Measurements from ENCODE around the gene LINGO1.

Gene LINGO1

DNA sequence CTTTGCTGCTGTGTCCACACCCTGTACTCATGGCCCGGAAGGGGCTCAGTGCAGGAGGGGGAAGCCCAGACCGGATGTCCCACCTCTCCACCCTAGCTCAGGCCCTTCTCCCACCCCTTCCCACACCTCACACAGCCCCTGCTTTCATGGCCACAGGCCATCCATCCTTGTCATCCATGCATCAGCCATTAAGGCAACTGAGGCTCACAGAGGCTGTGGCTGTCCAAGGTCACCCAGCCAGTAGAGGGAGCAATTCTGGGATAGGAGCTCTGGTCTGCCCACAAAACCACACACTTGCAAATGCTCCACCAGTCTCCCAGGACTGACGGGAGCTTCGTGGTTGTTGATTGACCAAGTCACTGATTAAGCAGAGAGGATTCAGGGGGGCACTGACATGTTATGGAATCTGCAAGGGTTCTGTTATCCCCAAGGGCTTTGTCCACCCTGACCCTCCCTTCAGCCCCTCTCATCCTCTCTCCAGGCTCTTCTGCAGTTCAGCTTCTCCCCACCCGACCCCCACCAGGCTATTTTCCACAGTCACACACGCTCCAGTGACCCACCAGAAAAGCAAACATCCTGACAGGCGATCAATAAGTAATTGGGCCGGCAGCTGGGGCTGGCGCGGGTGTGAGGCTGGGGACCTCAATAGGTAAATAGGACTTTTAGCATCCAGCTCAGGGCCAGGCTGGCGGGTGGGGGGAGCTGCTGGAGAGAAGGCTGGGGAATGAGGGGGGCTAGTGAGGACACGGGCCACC lies 15.1 kb downstream of the LINGO1 start:
- in situ Hi-C loops (cut with MboI; ENCODE audit: low sequenced_read_pairs), result no loop called here

- in situ Hi-C loops (cut with MboI; ENCODE audit: low sequenced_read_pairs), result no loop called here
Measured at GRCh38 chr15:77616072-77616471, 16.6 kb downstream of the LINGO1 start.

DNA sequence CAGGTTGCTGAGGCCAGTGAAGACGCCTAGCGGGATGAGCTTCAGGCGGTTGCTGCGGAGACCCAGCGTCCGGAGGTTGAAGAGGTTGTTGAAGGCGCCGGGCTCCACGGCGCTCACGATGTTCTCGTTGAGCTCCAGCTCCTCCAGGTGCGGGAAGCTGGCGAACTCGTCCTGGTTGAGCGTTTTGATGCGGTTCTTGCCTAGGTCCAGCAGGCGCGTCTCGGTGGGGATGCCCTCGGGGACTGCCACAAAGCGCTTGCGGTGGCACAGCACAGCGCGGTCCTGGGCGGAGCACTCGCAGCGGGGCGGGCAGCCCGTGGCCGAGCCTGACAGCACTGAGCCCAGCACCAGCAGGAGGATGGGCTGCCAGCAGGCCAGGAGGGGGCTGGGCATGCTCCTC lies 17.2 kb downstream of the LINGO1 start:
- in situ Hi-C loops (cut with MboI; ENCODE audit: low sequenced_read_pairs), result no loop called here

- in situ Hi-C loops (cut with MboI; ENCODE audit: low sequenced_read_pairs), result no loop called here
Measured at GRCh38 chr15:77614251-77614806, 18.4 kb downstream of the LINGO1 start.

DNA sequence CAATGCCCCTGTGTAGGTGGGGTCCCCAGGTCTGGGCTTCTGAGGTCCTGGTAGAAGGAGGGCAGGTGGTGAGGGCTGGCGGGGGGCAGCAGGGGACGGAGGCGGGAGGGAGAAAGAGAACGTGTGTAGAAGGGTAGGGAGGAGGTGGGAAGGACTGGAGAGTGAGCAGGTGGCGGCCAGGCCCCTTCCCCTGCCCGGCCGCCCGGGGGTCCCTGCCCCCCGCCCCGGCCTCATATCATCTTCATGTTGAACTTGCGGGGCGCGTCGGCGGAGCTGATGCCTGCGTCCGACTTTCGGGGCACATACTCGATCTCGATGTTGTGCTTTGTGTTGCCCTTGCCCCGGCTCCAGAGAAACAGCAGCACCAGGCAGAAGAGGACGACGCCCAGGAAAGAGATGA lies 18.9 kb downstream of the LINGO1 start:
- in situ Hi-C loops (cut with MboI; ENCODE audit: low sequenced_read_pairs), result no loop called here

GRCh38 chr15:77612958-77613601 lies 19.6 kb downstream of the LINGO1 start:
- in situ Hi-C loops (cut with MboI; ENCODE audit: low sequenced_read_pairs), result no loop called here

- in situ Hi-C loops (cut with MboI; ENCODE audit: low sequenced_read_pairs), result no loop called here
Measured at GRCh38 chr15:77611767-77612166, 20.9 kb downstream of the LINGO1 start.

DNA sequence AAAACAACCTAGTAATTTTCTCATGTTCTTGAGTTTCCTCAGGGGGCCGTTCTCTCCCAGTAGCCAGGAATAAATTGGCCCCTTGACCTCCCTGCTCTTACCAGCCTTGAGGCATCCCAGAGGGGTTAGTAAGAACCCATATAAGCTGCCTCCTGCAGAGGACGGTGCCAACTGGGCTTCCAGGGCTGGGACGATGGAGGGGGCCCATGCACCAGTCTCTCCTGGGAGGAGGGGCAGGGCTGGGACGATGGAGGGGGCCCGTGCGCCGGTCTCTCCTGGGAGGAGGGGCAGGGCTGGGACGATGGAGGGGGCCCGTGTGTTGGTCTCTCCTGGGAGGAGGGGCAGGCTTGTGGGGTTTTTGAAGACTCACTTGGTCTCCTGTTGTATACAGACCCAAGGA lies 22.0 kb downstream of the LINGO1 start:
- in situ Hi-C loops (cut with MboI; ENCODE audit: low sequenced_read_pairs), result no loop called here

GRCh38 chr15:77609558-77609957 lies 23.2 kb downstream of the LINGO1 start:
- in situ Hi-C loops (cut with MboI; ENCODE audit: low sequenced_read_pairs), result no loop called here

DNA sequence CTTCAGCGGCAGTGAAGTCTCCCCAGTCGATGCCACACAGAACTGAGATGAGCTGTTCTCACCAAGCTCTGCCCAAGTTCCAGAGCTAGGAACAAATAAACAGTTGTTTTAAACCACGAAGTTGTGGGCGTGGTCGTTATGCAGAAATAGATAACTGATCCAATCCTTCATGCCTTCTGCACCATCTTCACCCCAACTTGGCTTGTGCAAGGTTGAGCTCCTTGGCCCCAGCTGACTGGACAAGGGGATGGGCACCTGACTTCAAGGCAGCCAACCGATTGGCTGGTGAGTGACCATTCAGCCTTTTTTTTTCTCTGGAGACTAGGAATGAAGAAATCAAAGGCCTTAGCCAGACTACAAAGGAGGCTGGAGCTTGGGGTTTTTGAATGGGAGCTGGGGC lies 23.9 kb downstream of the LINGO1 start:
- in situ Hi-C loops (cut with MboI; ENCODE audit: low sequenced_read_pairs), result no loop called here

DNA sequence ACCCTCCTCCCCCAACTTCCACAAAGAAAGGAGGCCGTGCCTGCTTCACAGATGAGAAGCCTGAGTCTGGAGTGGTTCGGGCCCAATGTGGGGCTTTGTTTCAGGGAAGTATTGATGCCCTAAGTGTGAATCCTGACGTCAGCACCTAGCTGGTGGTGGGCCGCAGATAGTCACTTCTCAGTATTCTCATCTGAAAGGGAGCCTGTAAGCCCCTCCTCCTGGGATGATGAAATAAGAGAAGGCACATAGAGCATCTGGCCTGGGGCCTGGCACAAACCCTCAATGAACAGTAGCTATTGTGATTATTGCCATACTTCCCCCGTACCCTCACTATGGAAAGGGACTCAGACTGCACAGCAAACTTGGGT lies 24.8 kb downstream of the LINGO1 start:
- in situ Hi-C loops (cut with MboI; ENCODE audit: low sequenced_read_pairs), result no loop called here

DNA sequence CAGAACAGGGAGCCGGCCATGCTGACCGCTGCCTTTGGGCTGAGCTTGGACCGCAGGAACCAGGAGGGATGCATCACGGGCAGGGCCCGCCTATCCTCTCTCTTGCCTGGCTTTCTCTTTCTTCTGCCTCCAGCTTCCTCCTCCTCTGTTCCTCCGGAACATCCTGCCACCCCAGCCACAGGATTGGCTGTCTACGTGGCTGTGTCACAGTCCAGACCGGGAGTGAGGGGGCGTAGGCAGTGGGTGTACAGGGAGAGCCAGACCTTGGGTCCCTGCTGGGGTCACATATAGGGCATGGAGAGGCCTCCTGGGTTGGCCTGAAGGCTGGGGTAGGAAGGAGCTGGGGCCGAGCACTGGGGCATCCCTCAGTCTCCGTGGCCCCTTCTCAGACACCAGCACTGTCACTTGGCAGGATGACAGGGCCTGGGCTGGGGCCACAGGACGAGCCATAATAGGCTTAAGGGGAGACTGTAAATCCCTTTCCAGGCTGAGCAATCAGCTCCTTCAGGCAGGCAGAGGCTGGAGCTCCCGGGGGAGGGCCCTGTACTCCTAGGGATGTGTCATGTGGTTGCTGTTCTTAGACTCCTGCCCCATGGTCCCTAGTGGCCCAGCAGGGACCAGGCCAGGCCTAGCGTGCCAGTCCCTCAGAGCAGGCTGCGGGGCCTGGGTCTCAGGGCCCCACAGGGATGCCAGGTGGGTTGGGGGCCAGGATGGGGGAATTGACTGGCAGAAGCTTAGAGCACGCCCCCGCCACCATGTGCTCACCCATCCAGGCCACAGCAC lies 25.4 kb downstream of the LINGO1 start:
- in situ Hi-C loops (cut with MboI; ENCODE audit: low sequenced_read_pairs), result no loop called here

DNA sequence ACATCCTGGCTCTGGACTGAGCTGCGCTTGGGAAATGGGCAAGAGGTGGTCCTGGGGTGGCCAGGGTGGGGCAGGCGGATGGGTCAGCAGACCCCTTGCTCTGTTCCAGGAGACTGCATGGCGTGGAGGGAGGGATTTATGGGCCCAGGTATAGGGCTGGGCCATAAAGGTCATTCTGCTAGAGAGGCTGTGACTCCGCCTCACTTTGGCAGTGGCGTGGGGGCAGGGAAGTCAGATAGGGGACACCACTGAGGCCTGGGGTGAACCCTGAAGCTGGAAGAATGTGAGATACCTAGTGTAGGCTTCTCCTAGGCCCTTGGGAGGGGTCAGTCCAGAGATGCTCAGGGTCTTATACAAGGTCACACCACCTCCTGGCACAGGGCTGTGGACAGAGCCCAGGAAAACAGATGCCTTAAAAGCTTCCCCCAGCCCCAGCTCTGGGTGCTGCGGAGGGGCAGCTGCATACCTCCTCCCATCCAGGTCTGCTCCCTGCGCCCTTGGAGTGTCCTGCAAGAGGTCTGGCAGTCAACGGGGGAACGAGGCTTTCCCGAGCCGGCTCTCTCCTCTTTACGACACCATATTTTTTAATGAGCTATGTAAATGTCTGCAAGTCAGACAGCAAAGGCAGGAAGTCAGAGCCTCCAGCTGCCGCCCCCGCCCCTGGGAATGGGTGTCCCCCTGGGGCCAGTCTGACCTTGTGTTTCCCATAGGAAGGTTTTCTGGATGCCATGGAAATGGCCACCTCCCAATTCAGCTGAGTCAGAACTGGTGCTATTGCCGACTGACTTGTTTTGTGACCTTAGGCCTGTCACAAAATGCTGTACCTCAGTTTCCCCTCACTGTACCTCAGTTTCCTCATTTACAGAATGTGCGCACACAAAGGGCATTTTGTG lies 26.3 kb downstream of the LINGO1 start:
- in situ Hi-C loops (cut with MboI; ENCODE audit: low sequenced_read_pairs), result no loop called here

GRCh38 chr15:77605547-77605946 lies 27.2 kb downstream of the LINGO1 start:
- in situ Hi-C loops (cut with MboI; ENCODE audit: low sequenced_read_pairs), result no loop called here

- in situ Hi-C loops (cut with MboI; ENCODE audit: low sequenced_read_pairs), result no loop called here
Measured at GRCh38 chr15:77604973-77605372, 27.7 kb downstream of the LINGO1 start.

- in situ Hi-C loops (cut with MboI; ENCODE audit: low sequenced_read_pairs), result no loop called here
Measured at GRCh38 chr15:77603611-77604336, 28.9 kb downstream of the LINGO1 start.

GRCh38 chr15:77602800-77603199 lies 29.9 kb downstream of the LINGO1 start:
- in situ Hi-C loops (cut with MboI; ENCODE audit: low sequenced_read_pairs), result no loop called here

DNA sequence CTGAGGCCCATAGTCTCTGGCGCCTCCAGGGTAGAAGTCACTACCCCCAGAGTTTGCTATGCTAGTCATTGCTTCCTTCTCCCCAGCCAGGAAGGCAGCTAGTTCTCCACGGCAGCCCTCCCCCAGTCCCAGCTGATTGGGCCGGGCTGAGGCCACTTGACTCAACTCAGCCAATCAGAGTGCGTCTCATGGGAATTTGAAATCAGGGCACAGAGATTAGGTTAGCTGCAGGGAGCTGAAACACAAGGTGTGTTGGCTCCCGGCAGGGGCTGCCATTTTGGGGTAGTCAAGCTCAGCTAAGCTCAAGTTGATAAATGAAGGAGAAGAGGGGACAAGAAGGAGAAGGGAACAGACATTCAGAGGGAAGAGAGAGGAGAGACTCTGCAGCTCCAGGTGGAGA lies 32.8 kb downstream of the LINGO1 start:
- in situ Hi-C loops (cut with MboI; ENCODE audit: low sequenced_read_pairs), result no loop called here

- in situ Hi-C loops (cut with MboI; ENCODE audit: low sequenced_read_pairs), result no loop called here
Measured at GRCh38 chr15:77599357-77599756, 33.4 kb downstream of the LINGO1 start.

DNA sequence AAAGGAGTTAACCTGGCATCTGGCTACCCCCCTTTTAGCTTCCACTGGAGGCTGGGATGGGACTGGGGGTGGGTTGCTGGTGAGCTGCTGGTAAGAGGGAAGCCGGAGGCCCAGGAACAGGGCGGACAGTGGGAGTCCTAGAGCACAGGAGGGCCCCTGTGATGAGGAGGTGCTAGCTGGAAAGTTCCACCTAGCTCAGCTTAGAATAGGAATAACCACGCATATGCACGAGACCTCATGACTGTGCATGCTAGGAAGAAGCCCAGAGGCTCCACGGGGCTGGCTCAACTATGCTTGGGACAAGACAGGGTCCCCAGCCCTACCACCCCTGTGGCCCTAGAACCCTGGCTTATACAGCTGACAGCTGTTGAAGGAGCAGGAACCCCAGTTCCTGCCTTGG lies 34.1 kb downstream of the LINGO1 start:
- in situ Hi-C loops (cut with MboI; ENCODE audit: low sequenced_read_pairs), result no loop called here

Data from HL-60/S4 treated with retinoic acid at 250 ng/mL for 4 days and 3 days (cell line).